Gastrocnemius medialis (tissue), 4 donors: ENCODE measurements around the gene DCST1.

Experiments
- POLR2A ChIP-seq, 2 donors: fragments of 450-650 bp; IDR thresholded peaks; one replicate each; pipeline ENCODE4 v1.6.1; 2017; ENCODE audit warnings: antibody characterized with exemption in 2 of 2, mild to moderate bottlenecking in 2 of 2, moderate library complexity in 2 of 2
- TF ChIP-seq, protein P1 (sequence below), 5 experiments: fragments of 450-650 bp in 3 of 5; fragments of 200-600 bp in 2 of 5; sonication (generic) in 2 of 5; IDR thresholded peaks in 4 of 5; conservative IDR thresholded peaks in 1 of 5; 1 replicate in 4 of 5; 2 replicates in 1 of 5; pipeline ENCODE4 v1.5.1; 2016 to 2019; ENCODE audit warnings: antibody characterized with exemption in 5 of 5, mild to moderate bottlenecking in 3 of 5, moderate library complexity in 3 of 5

DNA sequence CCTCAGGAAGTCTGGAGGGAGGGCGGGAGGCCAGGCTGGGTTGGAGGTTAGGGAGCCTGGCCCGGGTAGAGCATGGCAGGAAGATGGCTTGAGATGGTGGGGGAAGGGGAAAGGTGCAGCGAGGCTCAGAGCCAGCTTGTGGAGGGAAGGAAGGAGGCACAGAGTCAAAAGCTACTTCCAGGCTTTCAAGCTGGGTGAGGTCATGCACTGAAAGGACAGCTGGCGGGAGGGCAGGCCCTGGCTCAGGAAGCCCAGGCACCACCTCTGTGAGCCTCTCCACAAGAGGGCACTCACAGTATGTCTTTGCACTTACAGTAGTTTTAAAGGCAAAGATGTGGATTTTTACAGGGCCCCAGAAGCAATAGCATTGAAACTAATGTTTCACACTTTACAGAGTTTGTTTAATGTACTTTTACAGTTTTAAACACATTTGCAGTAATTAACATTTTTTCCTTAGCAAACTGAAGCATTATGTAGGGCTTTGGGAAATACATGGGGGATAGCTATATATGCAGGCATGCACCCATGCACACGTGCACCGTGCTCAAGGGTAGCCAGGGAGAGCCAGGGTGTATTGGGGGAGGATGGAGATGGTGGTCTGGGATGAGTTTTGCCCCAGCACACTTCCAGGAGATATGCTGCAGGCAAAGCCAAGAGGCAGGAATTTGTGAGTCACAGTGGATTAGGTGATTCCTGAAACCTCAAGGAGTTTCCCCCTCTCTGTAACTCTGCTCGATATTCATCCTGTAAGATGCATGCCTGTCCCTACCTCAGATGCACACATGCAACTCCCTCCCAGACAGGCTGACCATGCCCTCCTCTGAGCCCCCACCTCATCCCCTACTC, 11.4 kb downstream of the DCST1 start:
- TF ChIP-seq, protein P1, sequence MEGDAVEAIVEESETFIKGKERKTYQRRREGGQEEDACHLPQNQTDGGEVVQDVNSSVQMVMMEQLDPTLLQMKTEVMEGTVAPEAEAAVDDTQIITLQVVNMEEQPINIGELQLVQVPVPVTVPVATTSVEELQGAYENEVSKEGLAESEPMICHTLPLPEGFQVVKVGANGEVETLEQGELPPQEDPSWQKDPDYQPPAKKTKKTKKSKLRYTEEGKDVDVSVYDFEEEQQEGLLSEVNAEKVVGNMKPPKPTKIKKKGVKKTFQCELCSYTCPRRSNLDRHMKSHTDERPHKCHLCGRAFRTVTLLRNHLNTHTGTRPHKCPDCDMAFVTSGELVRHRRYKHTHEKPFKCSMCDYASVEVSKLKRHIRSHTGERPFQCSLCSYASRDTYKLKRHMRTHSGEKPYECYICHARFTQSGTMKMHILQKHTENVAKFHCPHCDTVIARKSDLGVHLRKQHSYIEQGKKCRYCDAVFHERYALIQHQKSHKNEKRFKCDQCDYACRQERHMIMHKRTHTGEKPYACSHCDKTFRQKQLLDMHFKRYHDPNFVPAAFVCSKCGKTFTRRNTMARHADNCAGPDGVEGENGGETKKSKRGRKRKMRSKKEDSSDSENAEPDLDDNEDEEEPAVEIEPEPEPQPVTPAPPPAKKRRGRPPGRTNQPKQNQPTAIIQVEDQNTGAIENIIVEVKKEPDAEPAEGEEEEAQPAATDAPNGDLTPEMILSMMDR (IDR thresholded peaks at IDR 0.05 in 4 of 5, conservative IDR thresholded peaks at IDR 0.05 in 1 of 5): peak; percentile 77 to 85 (median 82)
- TF ChIP-seq POLR2A (IDR thresholded peaks at IDR 0.05): no peak
